ENCODE measurements around the gene NLRX1. TPM values are rescaled to one million over a fixed set of nuclear protein-coding genes. Genes with fewer than 3 reads are reported as not detected.

The NLRX1 gene
- total and polyA plus RNA-seq, 2 donors (not counting 1 experiment from before 2014, with no cell fraction given) = 6.6 to 21.3 TPM

DNA sequence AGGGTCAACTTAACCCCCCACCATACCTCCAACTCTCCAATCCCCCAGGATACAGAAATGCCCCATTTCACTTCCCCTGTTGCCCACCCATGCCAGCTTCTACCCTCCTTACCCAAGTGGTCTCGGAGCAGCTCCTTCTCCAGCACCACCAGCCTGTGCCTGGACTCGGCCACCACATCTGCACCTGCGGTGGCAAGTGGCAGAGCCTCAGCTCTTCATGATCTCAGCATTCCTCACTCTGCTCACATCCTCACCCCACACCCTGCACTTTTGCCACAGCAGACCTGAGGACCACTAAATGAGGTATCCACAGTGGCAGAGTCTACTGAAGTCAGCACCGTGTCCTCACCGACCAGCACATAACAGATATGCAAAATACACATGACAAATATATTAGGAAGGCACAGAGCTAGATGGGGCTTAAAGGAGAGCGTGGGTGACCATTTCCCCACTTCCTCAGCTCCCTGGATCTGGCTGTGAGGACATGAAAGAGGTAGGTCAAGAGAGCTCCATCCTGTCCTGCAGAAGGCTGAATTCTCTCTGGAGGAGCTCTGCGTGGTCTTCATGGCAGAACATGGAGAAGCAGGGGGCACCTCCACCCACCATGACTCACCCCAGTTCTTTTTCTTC, 26.4 kb downstream of the NLRX1 start:
- no peaks in the 10 kb centered on the region for H4K20me1 ChIP-seq (ENCODE audit: control insufficient read depth, extremely low read depth, insufficient read depth, low read length)
- H3K36me3 ChIP-seq (ENCODE audit: control insufficient read depth, insufficient read depth, low read length) = no peaks in the 10 kb centered on the region
- no peaks in the 10 kb centered on the region for H3K4me1 ChIP-seq (ENCODE audit: control insufficient read depth, extremely low read depth, insufficient read depth, low read length)
- no peak for DNase-seq (ENCODE audit: low read depth in 2 of 2)
- H3K4me3 ChIP-seq (replicated peaks in 1 of 4; ENCODE audit: control extremely low read depth in 1 of 4, insufficient read depth in 1 of 4, low read depth in 3 of 4, low read length in 4 of 4) = no peak overlapping the region
- H3K4me2 ChIP-seq (ENCODE audit: extremely low read depth, insufficient read depth, low read length) = no peak overlapping the region
- H3K9ac ChIP-seq (ENCODE audit: insufficient read depth, low read length) = no peak overlapping the region
- H3K27ac ChIP-seq (ENCODE audit: insufficient read depth, low read length) = no peak overlapping the region
- no peaks in the 10 kb centered on the region for H3K79me2 ChIP-seq (ENCODE audit: control insufficient read depth, insufficient read depth, low read length)
- TF ChIP-seq EZH2 (IDR thresholded peaks at IDR 0.05; ENCODE audit: low read length, missing control alignments) = no peak
- TF ChIP-seq, protein P1, sequence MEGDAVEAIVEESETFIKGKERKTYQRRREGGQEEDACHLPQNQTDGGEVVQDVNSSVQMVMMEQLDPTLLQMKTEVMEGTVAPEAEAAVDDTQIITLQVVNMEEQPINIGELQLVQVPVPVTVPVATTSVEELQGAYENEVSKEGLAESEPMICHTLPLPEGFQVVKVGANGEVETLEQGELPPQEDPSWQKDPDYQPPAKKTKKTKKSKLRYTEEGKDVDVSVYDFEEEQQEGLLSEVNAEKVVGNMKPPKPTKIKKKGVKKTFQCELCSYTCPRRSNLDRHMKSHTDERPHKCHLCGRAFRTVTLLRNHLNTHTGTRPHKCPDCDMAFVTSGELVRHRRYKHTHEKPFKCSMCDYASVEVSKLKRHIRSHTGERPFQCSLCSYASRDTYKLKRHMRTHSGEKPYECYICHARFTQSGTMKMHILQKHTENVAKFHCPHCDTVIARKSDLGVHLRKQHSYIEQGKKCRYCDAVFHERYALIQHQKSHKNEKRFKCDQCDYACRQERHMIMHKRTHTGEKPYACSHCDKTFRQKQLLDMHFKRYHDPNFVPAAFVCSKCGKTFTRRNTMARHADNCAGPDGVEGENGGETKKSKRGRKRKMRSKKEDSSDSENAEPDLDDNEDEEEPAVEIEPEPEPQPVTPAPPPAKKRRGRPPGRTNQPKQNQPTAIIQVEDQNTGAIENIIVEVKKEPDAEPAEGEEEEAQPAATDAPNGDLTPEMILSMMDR (conservative IDR thresholded peaks at IDR 0.05 in 1 of 2, IDR thresholded peaks at IDR 0.05 in 1 of 2; ENCODE audit: low read depth in 1 of 2, low read length in 2 of 2) = no peak
- no peaks in the 10 kb centered on the region for H3K9me3 ChIP-seq (ENCODE audit: control insufficient read depth, insufficient read depth, low read depth, low read length)
- no peak overlapping the region for H2AFZ ChIP-seq (ENCODE audit: low read length)
- peaks cover 2% of the 10 kb centered on the region for H3K27me3 ChIP-seq (ENCODE audit: control insufficient read depth, insufficient read depth, low read length)

DNA sequence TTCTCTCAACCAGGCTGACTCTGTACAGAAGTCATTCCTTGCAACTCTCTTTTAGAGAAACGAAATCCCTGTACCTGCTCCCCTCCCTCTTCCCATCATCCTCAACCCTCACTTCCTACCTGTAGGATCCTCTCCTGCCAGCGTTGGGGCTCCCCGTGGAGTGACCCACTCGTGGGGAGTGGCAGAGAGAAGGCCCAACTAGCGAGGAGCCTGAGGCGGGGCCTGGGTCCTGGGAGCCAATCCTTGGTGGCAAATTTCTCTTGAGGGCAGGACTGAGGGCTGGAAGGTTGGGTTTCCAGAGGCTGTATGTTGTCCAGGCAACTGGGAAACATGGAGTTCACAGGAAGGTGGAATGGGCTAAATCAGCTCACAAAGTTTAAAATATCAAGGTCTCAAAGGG, 27.2 kb downstream of the NLRX1 start:
- Histone ChIP-seq H3K9ac (ENCODE audit: insufficient read depth, low read length) (no peak overlapping the region), H3K4me1 (ENCODE audit: control insufficient read depth, extremely low read depth, insufficient read depth, low read length) (no peaks in the 10 kb centered on the region), H2AFZ (ENCODE audit: low read length) (no peak overlapping the region), H4K20me1 (ENCODE audit: control insufficient read depth, extremely low read depth, insufficient read depth, low read length) (no peaks in the 10 kb centered on the region), H3K36me3 (ENCODE audit: control insufficient read depth, insufficient read depth, low read length) (no peaks in the 10 kb centered on the region), H3K27ac (ENCODE audit: insufficient read depth, low read length) (no peak overlapping the region), H3K4me2 (ENCODE audit: extremely low read depth, insufficient read depth, low read length) (no peak overlapping the region), H3K4me3 (replicated peaks in 1 of 4; ENCODE audit: control extremely low read depth in 1 of 4, insufficient read depth in 1 of 4, low read depth in 3 of 4, low read length in 4 of 4) (no peak overlapping the region), H3K9me3 (ENCODE audit: control insufficient read depth, insufficient read depth, low read depth, low read length) (no peaks in the 10 kb centered on the region), H3K79me2 (ENCODE audit: control insufficient read depth, insufficient read depth, low read length) (no peaks in the 10 kb centered on the region), H3K27me3 (ENCODE audit: control insufficient read depth, insufficient read depth, low read length) (no peaks in the 10 kb centered on the region)
- peak; percentile 50 to 54 for DNase-seq (ENCODE audit: low read depth in 2 of 2)
- TF ChIP-seq EZH2 (IDR thresholded peaks at IDR 0.05; ENCODE audit: low read length, missing control alignments) = no peak

DNA sequence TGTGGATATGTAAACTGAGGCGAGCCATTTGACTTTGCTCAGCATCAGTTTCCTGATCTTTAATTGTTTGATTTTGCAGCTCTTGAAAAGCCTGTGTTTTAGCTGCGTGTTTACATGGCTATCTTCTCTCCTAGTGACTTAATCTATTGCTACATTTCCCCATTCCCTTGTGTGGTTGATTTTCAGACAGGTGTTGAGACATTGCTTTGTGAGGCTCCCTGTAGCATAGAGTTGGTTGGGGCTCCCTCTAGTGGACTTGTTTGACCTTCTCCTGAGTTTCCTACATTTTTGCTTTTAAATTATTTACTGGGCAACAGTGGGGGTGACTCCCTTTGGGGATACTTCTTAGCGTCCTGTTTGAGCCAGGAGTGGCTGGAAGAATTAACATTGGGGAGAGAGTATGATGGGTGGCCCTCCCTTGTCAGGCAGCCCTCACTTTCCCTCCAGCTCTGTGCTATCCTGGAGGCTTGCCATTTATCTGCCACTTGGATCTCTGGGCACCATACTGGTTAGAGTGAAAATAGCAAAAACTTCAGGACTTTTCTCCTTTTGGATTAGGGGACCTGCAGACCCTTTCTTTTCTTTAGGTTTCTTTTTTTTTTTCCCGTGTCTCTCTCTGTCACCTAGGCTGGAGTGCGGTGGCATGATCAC, 28.4 kb downstream of the NLRX1 start:
- no peaks in the 10 kb centered on the region for H3K9me3 ChIP-seq (ENCODE audit: control insufficient read depth, insufficient read depth, low read depth, low read length)
- H3K79me2 ChIP-seq (ENCODE audit: control insufficient read depth, insufficient read depth, low read length) = no peaks in the 10 kb centered on the region
- H3K27ac ChIP-seq (ENCODE audit: insufficient read depth, low read length) = no peak overlapping the region
- no peak for TF ChIP-seq EZH2 (IDR thresholded peaks at IDR 0.05; ENCODE audit: low read length, missing control alignments)
- TF ChIP-seq, protein P1 (conservative IDR thresholded peaks at IDR 0.05 in 1 of 2, IDR thresholded peaks at IDR 0.05 in 1 of 2; ENCODE audit: low read depth in 1 of 2, low read length in 2 of 2) = peak; percentile 84 to 89
- no peaks in the 10 kb centered on the region for H3K27me3 ChIP-seq (ENCODE audit: control insufficient read depth, insufficient read depth, low read length)
- no peaks in the 10 kb centered on the region for H3K4me1 ChIP-seq (ENCODE audit: control insufficient read depth, extremely low read depth, insufficient read depth, low read length)
- H2AFZ ChIP-seq (ENCODE audit: low read length) = peak overlapping the region; percentile 35
- peak; percentile 67 to 86 for DNase-seq (ENCODE audit: low read depth in 2 of 2)
- H3K9ac ChIP-seq (ENCODE audit: insufficient read depth, low read length) = no peak overlapping the region
- no peaks in the 10 kb centered on the region for H4K20me1 ChIP-seq (ENCODE audit: control insufficient read depth, extremely low read depth, insufficient read depth, low read length)
- no peak overlapping the region for H3K4me2 ChIP-seq (ENCODE audit: extremely low read depth, insufficient read depth, low read length)
- no peak overlapping the region for H3K4me3 ChIP-seq (replicated peaks in 1 of 4; ENCODE audit: control extremely low read depth in 1 of 4, insufficient read depth in 1 of 4, low read depth in 3 of 4, low read length in 4 of 4)
- no peaks in the 10 kb centered on the region for H3K36me3 ChIP-seq (ENCODE audit: control insufficient read depth, insufficient read depth, low read length)
